A549 (cell line): Measurements from ENCODE around the gene SUGCT. TPM values are rescaled to one million over a fixed set of nuclear protein-coding genes. Genes with fewer than 3 reads are reported as not detected.

Experiments used
- ATAC-seq, 2 experiments: fragments of 200-7000 bp in 1 of 2; fragments of >200 bp in 1 of 2; cut with Nextera tagmentation in 1 of 2; cut with Tn5 transposase in 1 of 2; 3 replicates each; pipeline versions ENCODE4 v1.8.0 to v1.9.1; 2018 to 2020; ENCODE audit warnings: mild to moderate bottlenecking in 1 of 2, moderate library complexity in 1 of 2
- CTCF ChIA-PET: fragments of 300-600 bp; sonication (Branson Sonifier 250); formaldehyde crosslinking; extraction: SDS; loops from one replicate; lab custom pipeline; 2021; ENCODE audit warnings: antibody characterized with exemption, inconsistent platforms; lab: Yijun Ruan, JAX
- POLR2A ChIA-PET: fragments of 350-600 bp; formaldehyde crosslinking; extraction: SDS; loops from one replicate; lab custom pipeline; 2021; ENCODE audit warnings: antibody characterized with exemption, inconsistent platforms; lab: Yijun Ruan, JAX
- DNase-seq, 2 experiments: peaks; one replicate each; pipeline versions ENCODE4 v3.0.0 to v3.0.0-alpha.2; 2011 to 2016; ENCODE audit warnings: low read depth in 1 of 2, low spot score in 1 of 2
- FAIRE-seq: peaks from 2 replicates; lab custom pipeline; 2011; peaks lifted over from hg19 to GRCh38; lab: Jason Lieb, UNC
- H3K27ac ChIP-seq, 2 experiments: fragments of >200 bp; sonication (Bioruptor Twin); formaldehyde crosslinking; 3 replicates each; pipeline ENCODE4 v1.5.1; 2016 to 2017
- H3K4me1 ChIP-seq: fragments of >200 bp; sonication (Bioruptor Twin); formaldehyde crosslinking; 3 replicates; pipeline ENCODE4 v1.6.1; 2016
- H3K4me2 ChIP-seq: fragments of >200 bp; sonication (Bioruptor Twin); formaldehyde crosslinking; 3 replicates; pipeline ENCODE4 v1.6.1; 2016
- H3K4me3 ChIP-seq: fragments of >200 bp; sonication (Bioruptor Twin); formaldehyde crosslinking; 3 replicates; pipeline ENCODE4 v1.5.1; 2016
- H3K9me3 ChIP-seq: fragments of >200 bp; sonication (Bioruptor Twin); formaldehyde crosslinking; 3 replicates; pipeline ENCODE4 v1.6.1; 2016
- BHLHE40 ChIP-seq: IDR thresholded peaks from 2 replicates; pipeline ENCODE4 v1.6.1; 2012; ENCODE audit warnings: low read depth, low read length, inconsistent platforms
- CBX8 ChIP-seq: fragments of 200-600 bp; sonication (generic); IDR thresholded peaks from 2 replicates; pipeline ENCODE4 v1.6.1; 2016
- CEBPB ChIP-seq, 2 experiments: fragments of >200 bp in 1 of 2; sonication (Bioruptor Twin) in 1 of 2; formaldehyde crosslinking in 1 of 2; IDR thresholded peaks; 2 replicates each; pipeline ENCODE4 v1.6.1; 2012 to 2016
- CHD4 ChIP-seq: fragments of 200-600 bp; sonication (generic); IDR thresholded peaks from 2 replicates; pipeline ENCODE4 v1.6.1; 2016; ENCODE audit warnings: antibody characterized with exemption, mild to moderate bottlenecking, borderline replicate concordance
- EP300 ChIP-seq, 2 experiments: fragments of >200 bp; sonication (Bioruptor Twin); formaldehyde crosslinking; IDR thresholded peaks; 2 replicates in 1 of 2; 3 replicates in 1 of 2; pipeline ENCODE4 v1.6.1; 2016 to 2017
- FOSL2 ChIP-seq, 2 experiments: fragments of 450-650 bp in 1 of 2; fragments of >200 bp in 1 of 2; sonication (Bioruptor Twin) in 1 of 2; formaldehyde crosslinking; IDR thresholded peaks; 2 replicates each; pipeline versions ENCODE4 v1.5.0 to v1.6.1; 2016 to 2020; ENCODE audit warnings: mild to moderate bottlenecking in 1 of 2, moderate library complexity in 1 of 2
- FOXS1 ChIP-seq: fragments of 250-450 bp; sonication (Bioruptor Pico); IDR thresholded peaks from 2 replicates; pipeline ENCODE4 v1.5.0; 2020; ENCODE audit warnings: mild to moderate bottlenecking, moderate library complexity
- HDAC2 ChIP-seq: fragments of 200-600 bp; sonication (generic); IDR thresholded peaks from 2 replicates; pipeline ENCODE4 v1.6.1; 2016
- HOXA7 ChIP-seq: fragments of 250-450 bp; sonication (Bioruptor Pico); IDR thresholded peaks from 2 replicates; pipeline ENCODE4 v1.5.0; 2020; ENCODE audit warnings: mild to moderate bottlenecking, moderate library complexity
- HOXB5 ChIP-seq: fragments of 250-450 bp; sonication (Bioruptor Pico); IDR thresholded peaks from 2 replicates; pipeline ENCODE4 v1.5.0; 2020; ENCODE audit warnings: mild to moderate bottlenecking, moderate library complexity
- JUN ChIP-seq, 2 experiments: fragments of >200 bp; sonication (Bioruptor Twin); formaldehyde crosslinking; IDR thresholded peaks; 2 replicates in 1 of 2; 3 replicates in 1 of 2; pipeline ENCODE4 v1.6.1; 2016 to 2017
- JUNB ChIP-seq: fragments of >200 bp; sonication (Bioruptor Twin); formaldehyde crosslinking; IDR thresholded peaks from 2 replicates; pipeline ENCODE4 v1.6.1; 2016
- KDM1A ChIP-seq: fragments of 200-600 bp; sonication (generic); IDR thresholded peaks from 2 replicates; pipeline ENCODE4 v1.6.1; 2016; ENCODE audit warnings: low read depth, mild to moderate bottlenecking
- MYC ChIP-seq: IDR thresholded peaks from 2 replicates; pipeline ENCODE4 v1.6.1; 2012; ENCODE audit warnings: mild to moderate bottlenecking, inconsistent platforms, low read length, improper control_type of control experiment, borderline replicate concordance
- POLR2AphosphoS2 ChIP-seq: conservative IDR thresholded peaks from 2 replicates; pipeline ENCODE4 v1.6.1; 2012; ENCODE audit warnings: low read length, improper control_type of control experiment, inconsistent platforms
- RARB ChIP-seq: fragments of 250-450 bp; sonication (Bioruptor Pico); IDR thresholded peaks from 2 replicates; pipeline ENCODE4 v1.8.0; 2021; ENCODE audit warnings: mild to moderate bottlenecking, moderate library complexity
- RCOR1 ChIP-seq: fragments of 150-350 bp; IDR thresholded peaks from 2 replicates; pipeline ENCODE4 v1.6.1; 2014; ENCODE audit warnings: antibody characterized with exemption, low read length, low read depth
- RFX5 ChIP-seq: fragments of 450-650 bp; IDR thresholded peaks from 2 replicates; pipeline ENCODE4 v1.7.1; 2014; ENCODE audit warnings: antibody characterized with exemption, mild to moderate bottlenecking, moderate library complexity
- TFCP2L1 ChIP-seq: fragments of 250-450 bp; sonication (Bioruptor Pico); IDR thresholded peaks from 2 replicates; pipeline ENCODE4 v1.5.0; 2021; ENCODE audit warnings: mild to moderate bottlenecking
- TP53 ChIP-seq: fragments of 250-450 bp; sonication (Bioruptor Pico); IDR thresholded peaks from 2 replicates; pipeline ENCODE4 v1.5.0; 2021; ENCODE audit warnings: mild to moderate bottlenecking, moderate library complexity
- ZC3H11A ChIP-seq: fragments of 450-650 bp; IDR thresholded peaks from 2 replicates; pipeline ENCODE4 v1.6.1; 2014; ENCODE audit warnings: antibody characterized with exemption, mild to moderate bottlenecking
- ZFP36 ChIP-seq: fragments of 450-650 bp; IDR thresholded peaks from 2 replicates; pipeline ENCODE4 v1.6.1; 2014; ENCODE audit warnings: borderline replicate concordance; ENCODE audit not compliant: partially characterized antibody
- WGBS: methylation state at CpG from one replicate; pipeline ENCODE4 v1.1.6; 2017; ENCODE audit errors: missing lambda C conversion rate; 5-methylcytosine and 5-hydroxymethylcytosine counted together
- polyA plus RNA-seq, 4 experiments: library from polyadenylated mRNA; depleted of rRNA in 3 of 4; stranded (reverse); fragments of >200 nt; fragmentation: RNase III in 1 of 4; extraction: RNeasy Plus Mini Kit Qiagen cat#74134 plus additional on column Dnase treatment in 1 of 4; gene quantifications; 2 replicates in 3 of 4; 3 replicates in 1 of 4; pipeline ENCODE4 v1.2.3, GENCODE V29; 2011 to 2017
- TF ChIP-seq, protein P1 (sequence below): IDR thresholded peaks from 2 replicates; pipeline ENCODE4 v1.6.1; 2012; ENCODE audit warnings: low read depth, borderline replicate concordance
- TF ChIP-seq, protein P2 (sequence below): fragments of >200 bp; sonication (Bioruptor Twin); formaldehyde crosslinking; IDR thresholded peaks from 3 replicates; pipeline ENCODE4 v1.6.1; 2016
- TF ChIP-seq, protein P3 (sequence below): fragments of >200 bp; sonication (Bioruptor Twin); formaldehyde crosslinking; IDR thresholded peaks from 2 replicates; pipeline ENCODE4 v1.6.1; 2016
- TF ChIP-seq, protein P4 (sequence below): fragments of 150-350 bp; IDR thresholded peaks from 2 replicates; pipeline ENCODE4 v1.6.1; 2014; ENCODE audit warnings: low read depth, mild to moderate bottlenecking, low read length
- TF ChIP-seq, protein P5 (sequence below): fragments of 250-450 bp; sonication (Bioruptor Pico); IDR thresholded peaks from 2 replicates; pipeline ENCODE4 v1.5.0; 2020; ENCODE audit warnings: low read depth, mild to moderate bottlenecking, moderate library complexity

The SUGCT gene
- polyA plus RNA-seq, 2 of the 4 experiments (the other 2 are of a cell fraction): 1.4 to 1.6 TPM

DNA sequence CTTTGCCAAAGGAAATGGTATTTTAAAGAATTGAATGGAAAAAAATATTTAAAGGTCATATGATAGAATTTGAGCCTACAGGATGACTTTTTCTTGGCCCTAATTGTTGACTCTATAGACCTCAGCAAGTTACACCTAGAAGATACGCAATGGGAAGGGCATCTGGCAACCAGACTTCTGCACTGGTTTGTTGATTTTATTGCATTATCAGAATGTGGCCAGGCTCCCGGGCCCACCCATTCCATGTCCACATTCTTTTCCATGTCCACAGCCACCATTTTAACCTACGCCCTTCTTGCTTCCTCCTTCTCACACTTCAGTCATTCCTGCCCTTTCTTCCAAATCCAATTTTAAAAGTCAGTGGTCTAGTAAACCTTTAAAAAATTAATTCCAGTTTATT lies 738.4 kb downstream of the SUGCT start:
- CTCF ChIA-PET: interaction anchor here (0.7 kb wide), 1 partner anchor 543 kb away, joined by 3 read pairs; no protein-coding TSS in a partner anchor
- H3K4me2 ChIP-seq: no peak overlapping the region

DNA sequence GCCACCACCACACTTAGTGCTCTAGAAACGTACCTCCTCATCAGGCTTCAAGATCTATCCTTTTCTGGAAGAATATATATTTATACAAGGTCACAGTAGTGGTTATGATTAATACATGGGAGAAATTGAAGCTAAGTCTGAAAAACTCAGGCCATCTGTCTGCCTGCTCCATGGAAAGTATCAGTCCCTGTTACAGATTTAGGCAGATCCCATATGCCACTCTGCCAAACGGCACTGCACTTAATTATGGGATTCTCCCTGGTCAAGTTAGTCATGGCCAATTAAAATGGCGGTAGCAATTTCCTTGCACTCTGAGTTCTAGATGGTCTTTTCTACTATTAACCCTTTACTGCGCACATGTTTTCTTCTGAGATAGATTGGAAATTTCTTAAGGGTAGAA lies 740.0 kb downstream of the SUGCT start:
- WGBS: 19% methylated on average over 4 of the region's 4 CpGs
- ChIA-PET POLR2A (no interaction called here), CTCF (interaction anchor here (1.3 kb wide), 1 partner anchor 830 kb away, joined by 3 read pairs; no protein-coding TSS in a partner anchor)
- Histone ChIP-seq H3K4me1 (no peaks in the 10 kb centered on the region), H3K9me3 (peaks cover 3% of the 10 kb centered on the region; the same call in 1 of the 3 replicates), H3K27ac (no peak overlapping the region)
- FAIRE-seq: no peak
- DNase-seq: no peak
- ATAC-seq: no peak
- TF ChIP-seq HOXB5 (CRISPR knock-in tag) (no peak), KDM1A (no peak), CBX8 (no peak), FOXS1 (CRISPR knock-in tag) (no peak), ZFP36 (no peak), CEBPB (IDR thresholded peaks at IDR 0.05) (no peak), POLR2AphosphoS2 (no peak), RCOR1 (no peak), RFX5 (no peak), HOXA7 (CRISPR knock-in tag) (no peak), EP300 (IDR thresholded peaks at IDR 0.05) (no peak), HDAC2 (no peak), MYC (no peak), TP53 (CRISPR knock-in tag) (no peak)
- TF ChIP-seq, protein P1, sequence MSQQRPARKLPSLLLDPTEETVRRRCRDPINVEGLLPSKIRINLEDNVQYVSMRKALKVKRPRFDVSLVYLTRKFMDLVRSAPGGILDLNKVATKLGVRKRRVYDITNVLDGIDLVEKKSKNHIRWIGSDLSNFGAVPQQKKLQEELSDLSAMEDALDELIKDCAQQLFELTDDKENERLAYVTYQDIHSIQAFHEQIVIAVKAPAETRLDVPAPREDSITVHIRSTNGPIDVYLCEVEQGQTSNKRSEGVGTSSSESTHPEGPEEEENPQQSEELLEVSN: no peak
- TF ChIP-seq, protein P2, sequence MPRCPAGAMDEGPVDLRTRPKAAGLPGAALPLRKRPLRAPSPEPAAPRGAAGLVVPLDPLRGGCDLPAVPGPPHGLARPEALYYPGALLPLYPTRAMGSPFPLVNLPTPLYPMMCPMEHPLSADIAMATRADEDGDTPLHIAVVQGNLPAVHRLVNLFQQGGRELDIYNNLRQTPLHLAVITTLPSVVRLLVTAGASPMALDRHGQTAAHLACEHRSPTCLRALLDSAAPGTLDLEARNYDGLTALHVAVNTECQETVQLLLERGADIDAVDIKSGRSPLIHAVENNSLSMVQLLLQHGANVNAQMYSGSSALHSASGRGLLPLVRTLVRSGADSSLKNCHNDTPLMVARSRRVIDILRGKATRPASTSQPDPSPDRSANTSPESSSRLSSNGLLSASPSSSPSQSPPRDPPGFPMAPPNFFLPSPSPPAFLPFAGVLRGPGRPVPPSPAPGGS: no peak
- TF ChIP-seq, protein P3, sequence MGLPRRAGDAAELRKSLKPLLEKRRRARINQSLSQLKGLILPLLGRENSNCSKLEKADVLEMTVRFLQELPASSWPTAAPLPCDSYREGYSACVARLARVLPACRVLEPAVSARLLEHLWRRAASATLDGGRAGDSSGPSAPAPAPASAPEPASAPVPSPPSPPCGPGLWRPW: no peak
- TF ChIP-seq, all 56 proteins: peak for 0
- no peak overlapping the region for H3K4me2 ChIP-seq
- no peak overlapping the region for H3K4me3 ChIP-seq

More for the DNA sequence above, 738.4 kb downstream of the SUGCT start:
- no peak overlapping the region for H3K4me3 ChIP-seq
- FAIRE-seq (no peak), ATAC-seq (no peak), DNase-seq (no peak)
- no peak overlapping the region for H3K27ac ChIP-seq
- POLR2A ChIA-PET: no interaction called here
- 18% methylated on average over 3 of the region's 3 CpGs for WGBS
- no peaks in the 10 kb centered on the region for H3K4me1 ChIP-seq
- TF ChIP-seq, protein P3: no peak
- TF ChIP-seq RARB: no peak
- TF ChIP-seq FOSL2 (IDR thresholded peaks at IDR 0.05): no peak
- no peak for TF ChIP-seq FOSL2 (CRISPR knock-in tag; IDR thresholded peaks at IDR 0.05)
- TF ChIP-seq TFCP2L1: no peak
- TF ChIP-seq MYC: no peak
- TF ChIP-seq ZFP36: no peak
- peaks cover 8% of the 10 kb centered on the region; the same call in 1 of the 3 replicates for H3K9me3 ChIP-seq

DNA sequence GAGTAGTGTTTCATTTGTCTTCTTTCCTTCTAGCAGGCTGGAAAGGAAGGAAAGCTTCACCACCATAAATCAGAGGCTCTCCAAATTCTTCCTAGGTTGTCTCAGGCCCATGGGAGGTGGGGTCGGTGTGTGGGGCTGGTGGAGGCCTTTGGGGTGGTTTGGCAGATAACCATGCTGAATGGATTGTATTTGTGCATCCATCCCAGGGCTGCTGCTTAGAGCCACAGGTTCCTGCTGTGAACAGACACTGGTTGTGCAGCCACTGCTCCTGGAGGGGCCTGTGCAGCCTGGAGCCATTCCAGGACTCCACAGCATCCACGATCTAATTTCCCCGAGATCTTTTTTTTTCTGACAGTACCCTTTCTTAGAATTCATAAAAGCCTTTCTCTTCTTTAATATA lies 741.8 kb downstream of the SUGCT start:
- H3K4me2 ChIP-seq: no peak overlapping the region
- peaks cover 3% of the 10 kb centered on the region; the same call in 1 of the 3 replicates for H3K9me3 ChIP-seq
- TF ChIP-seq JUN (IDR thresholded peaks at IDR 0.05) (no peak), BHLHE40 (no peak), CEBPB (IDR thresholded peaks at IDR 0.05) (no peak), JUNB (no peak), ZFP36 (no peak), CHD4 (no peak), ZC3H11A (no peak)
- TF ChIP-seq, protein P4, sequence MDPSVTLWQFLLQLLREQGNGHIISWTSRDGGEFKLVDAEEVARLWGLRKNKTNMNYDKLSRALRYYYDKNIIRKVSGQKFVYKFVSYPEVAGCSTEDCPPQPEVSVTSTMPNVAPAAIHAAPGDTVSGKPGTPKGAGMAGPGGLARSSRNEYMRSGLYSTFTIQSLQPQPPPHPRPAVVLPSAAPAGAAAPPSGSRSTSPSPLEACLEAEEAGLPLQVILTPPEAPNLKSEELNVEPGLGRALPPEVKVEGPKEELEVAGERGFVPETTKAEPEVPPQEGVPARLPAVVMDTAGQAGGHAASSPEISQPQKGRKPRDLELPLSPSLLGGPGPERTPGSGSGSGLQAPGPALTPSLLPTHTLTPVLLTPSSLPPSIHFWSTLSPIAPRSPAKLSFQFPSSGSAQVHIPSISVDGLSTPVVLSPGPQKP: no peak
- TF ChIP-seq, protein P5, sequence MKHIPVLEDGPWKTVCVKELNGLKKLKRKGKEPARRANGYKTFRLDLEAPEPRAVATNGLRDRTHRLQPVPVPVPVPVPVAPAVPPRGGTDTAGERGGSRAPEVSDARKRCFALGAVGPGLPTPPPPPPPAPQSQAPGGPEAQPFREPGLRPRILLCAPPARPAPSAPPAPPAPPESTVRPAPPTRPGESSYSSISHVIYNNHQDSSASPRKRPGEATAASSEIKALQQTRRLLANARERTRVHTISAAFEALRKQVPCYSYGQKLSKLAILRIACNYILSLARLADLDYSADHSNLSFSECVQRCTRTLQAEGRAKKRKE: no peak
- TF ChIP-seq, protein P3: no peak
- no peak for ATAC-seq
- 0% methylated on average over 3 of the region's 3 CpGs for WGBS
- POLR2A ChIA-PET: no interaction called here
- no peak overlapping the region for H3K4me3 ChIP-seq
- no peak overlapping the region for H3K27ac ChIP-seq
- no peak for DNase-seq
- CTCF ChIA-PET: no interaction called here
- no peak for FAIRE-seq
- H3K4me1 ChIP-seq: no peaks in the 10 kb centered on the region
